NCI-H1417 (cell line): ENCODE data around the gene TNFAIP1.
A peak's percentile ranks its signal among the peaks of the same experiment; 100 is the strongest.

Source experiments
- DNase-seq, 3 experiments: peaks; one replicate each; lab custom pipeline; 2025; lab: John Stamatoyannopoulos, UW

TNFAIP1 gene

GRCh38 chr17:28370744-28371103 lies 35.2 kb downstream of the TNFAIP1 start:
- no peak for DNase-seq

- peak; percentile 90 to 97 (median 93) for DNase-seq
These were observed 36.0 kb downstream of the TNFAIP1 start, which contains the start of gene SARM1 for GRCh38 chr17:28371245-28372202. Gene SARM1, plus strand, starts transcription at chr17:28371694. Its CDS starts 339 bp downstream, at chr17:28372033.

GRCh38 chr17:28372203-28372944 lies 36.8 kb downstream of the TNFAIP1 start:
- peak; percentile 39 to 70 (median 42) for DNase-seq

GRCh38 chr17:28372945-28373274 lies 37.3 kb downstream of the TNFAIP1 start:
- no peak for DNase-seq

DNA sequence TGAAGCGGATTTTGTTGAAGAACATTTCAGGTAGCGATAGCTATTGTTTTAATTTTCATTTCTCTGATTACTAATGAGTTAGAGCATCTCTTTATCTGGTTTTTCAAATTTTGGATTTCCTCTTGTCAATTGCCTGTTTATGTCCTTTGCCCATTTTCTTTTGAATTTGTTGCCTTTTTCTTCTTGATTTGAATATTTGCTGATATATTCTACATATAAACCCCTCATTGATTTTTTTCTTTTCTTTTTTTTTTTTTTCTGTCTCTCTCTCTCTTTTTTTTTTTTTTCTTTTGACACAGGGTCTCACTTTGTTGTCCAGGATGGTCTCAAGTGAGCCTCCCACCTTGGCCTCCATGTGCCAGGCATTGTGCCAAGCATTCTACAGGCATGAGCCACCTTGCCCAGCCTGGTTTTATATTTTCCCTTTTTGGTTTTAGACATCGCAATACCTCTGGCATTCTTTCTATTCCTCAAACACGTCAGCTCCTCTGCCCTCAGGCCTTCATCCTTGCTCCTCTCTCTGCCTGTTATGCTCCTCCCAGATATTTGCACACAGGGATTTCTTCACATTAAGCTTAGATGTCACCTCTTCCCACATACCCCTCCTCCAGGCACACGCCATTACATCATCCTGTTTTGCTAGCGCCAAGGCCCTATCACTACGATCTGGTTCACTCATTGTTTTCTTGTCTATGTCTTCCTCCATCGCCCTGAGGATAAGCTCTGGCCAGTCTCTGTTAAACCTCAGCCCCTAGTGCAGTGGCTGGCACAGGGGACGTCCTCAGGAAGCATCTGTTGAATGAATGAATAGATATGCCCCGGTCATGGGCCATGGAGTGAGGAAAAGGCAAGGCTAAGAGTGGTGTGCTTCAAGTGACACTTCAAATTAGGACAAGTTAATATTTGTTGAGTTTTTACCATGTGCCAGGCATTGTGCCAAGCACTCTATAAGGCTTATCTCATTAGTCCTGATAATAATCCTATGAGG lies 44.5 kb downstream of the TNFAIP1 start:
- DNase-seq = no peak

- no peak for DNase-seq
These were observed 45.7 kb downstream of the TNFAIP1 start for GRCh38 chr17:28381141-28381825.

- peak; percentile 82 to 88 (median 86) for DNase-seq
These were observed 48.9 kb downstream of the TNFAIP1 start for GRCh38 chr17:28384281-28385036.

GRCh38 chr17:28385037-28385400 lies 49.5 kb downstream of the TNFAIP1 start:
- DNase-seq = peak in 1 of 3 experiments; percentile 73

GRCh38 chr17:28385406-28385805 lies 49.8 kb downstream of the TNFAIP1 start:
- DNase-seq = peak in 2 of 3 experiments; percentile 32 to 47

DNA sequence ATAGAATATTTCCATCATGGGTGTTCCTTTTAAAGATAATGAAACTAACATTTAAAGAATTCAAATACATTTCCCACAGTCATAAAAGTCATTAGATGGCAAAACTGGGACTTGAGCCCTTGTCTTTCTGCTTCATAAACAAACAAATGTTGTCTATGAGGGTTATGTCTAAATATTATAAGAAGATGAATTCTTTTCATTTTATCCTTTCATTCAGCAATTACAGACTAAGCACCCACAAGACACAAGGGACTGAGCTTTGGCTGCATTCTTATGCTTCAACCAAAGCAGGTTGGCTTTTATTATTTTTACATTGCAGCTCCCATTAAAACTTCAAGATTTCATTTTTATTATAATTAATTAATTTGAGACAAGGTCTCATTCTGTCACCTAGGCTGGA lies 50.8 kb downstream of the TNFAIP1 start:
- no peak for DNase-seq

GRCh38 chr17:28388106-28388505 lies 52.5 kb downstream of the TNFAIP1 start:
- no peak for DNase-seq

GRCh38 chr17:28390141-28390540 lies 54.6 kb downstream of the TNFAIP1 start:
- no peak for DNase-seq

DNA sequence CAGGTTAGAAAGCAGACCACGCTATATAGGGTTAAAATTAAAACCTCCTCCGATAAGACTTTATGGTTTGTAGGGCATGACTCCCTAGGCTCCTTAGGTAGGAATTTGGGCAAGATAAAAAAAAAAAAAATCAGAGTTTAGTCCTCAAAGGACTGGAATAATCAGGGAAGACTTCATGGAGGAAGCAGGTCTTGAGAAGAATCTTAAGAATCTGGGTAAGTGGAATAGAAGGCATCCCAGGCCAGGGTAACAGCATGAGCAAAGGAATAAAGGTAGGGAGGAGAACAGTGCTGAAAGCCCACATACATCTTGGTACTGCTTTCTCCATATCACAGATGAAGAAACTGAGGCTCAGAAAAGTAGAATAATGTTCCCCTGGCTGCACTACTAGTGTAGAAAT lies 55.0 kb downstream of the TNFAIP1 start:
- no peak for DNase-seq

DNA sequence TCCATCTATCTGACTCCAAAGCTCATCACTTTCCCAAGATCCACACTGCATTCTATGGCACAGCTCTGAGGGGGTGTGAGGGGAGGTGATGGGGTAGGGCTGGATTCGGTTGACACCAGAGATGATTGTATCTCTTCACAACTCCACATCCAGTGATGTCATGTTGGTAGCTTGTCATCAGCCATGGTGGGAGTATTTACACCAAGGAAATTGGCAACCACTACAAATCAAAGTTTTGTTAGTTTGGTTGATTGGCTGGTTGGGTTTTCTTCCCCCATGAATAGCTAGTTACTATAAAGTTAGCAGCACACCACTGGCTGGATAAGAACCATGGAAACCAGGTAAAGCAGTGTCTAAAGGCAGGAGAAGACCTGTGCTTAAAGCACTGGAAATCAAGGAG lies 55.4 kb downstream of the TNFAIP1 start:
- DNase-seq = no peak

DNA sequence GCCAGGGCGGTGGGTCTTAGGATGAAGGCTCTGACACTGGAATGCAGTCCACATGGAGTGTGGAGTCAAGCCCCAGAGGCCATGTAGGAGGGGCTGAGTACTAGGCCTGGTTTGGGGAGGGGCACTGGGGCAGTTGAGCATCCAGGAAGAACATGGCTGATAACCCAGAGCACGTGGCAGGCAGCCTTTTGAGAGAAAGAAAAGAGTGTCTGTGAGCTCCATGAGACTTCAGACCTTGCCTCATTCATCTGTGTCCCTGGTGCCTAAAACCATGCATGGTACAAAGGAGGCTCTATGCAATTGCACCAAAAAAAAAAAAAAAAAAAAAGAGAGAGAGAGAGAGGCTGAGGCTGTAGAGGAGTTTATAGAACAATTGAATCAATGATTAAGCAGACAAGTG lies 55.8 kb downstream of the TNFAIP1 start:
- DNase-seq = no peak

DNA sequence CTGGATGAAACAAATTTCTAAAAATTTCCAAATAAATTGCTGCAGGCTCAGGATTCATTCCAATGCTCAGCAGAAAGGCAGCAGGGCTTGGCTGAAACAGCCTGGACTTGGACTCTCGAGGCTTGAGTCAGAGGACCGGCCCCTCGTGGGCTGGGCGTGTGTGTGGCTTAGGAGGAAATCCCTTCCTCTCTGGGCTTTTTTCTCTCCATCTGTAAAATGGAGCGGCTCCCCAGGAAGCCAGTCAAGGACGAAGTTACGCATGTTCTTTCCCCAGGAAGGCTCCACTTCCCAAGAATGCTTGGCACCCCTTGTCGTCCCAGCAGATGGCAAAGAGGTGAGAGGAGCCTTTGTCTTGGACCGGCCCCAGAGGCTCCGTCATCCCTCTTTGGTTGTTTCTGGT lies 56.9 kb downstream of the TNFAIP1 start:
- no peak for DNase-seq

GRCh38 chr17:28394337-28395116 lies 59.0 kb downstream of the TNFAIP1 start:
- DNase-seq = no peak

- no peak for DNase-seq
These were observed 59.9 kb downstream of the TNFAIP1 start for GRCh38 chr17:28395426-28395825.

GRCh38 chr17:28395968-28396367 lies 60.4 kb downstream of the TNFAIP1 start:
- DNase-seq = no peak
